ENCODE measurements around the gene SMAD2. TPM values are rescaled to one million over a fixed set of nuclear protein-coding genes. Genes with fewer than 3 reads are reported as not detected.

The SMAD2 gene
- total RNA-seq = 79.7 and 91.0 TPM in 2 replicates

DNA sequence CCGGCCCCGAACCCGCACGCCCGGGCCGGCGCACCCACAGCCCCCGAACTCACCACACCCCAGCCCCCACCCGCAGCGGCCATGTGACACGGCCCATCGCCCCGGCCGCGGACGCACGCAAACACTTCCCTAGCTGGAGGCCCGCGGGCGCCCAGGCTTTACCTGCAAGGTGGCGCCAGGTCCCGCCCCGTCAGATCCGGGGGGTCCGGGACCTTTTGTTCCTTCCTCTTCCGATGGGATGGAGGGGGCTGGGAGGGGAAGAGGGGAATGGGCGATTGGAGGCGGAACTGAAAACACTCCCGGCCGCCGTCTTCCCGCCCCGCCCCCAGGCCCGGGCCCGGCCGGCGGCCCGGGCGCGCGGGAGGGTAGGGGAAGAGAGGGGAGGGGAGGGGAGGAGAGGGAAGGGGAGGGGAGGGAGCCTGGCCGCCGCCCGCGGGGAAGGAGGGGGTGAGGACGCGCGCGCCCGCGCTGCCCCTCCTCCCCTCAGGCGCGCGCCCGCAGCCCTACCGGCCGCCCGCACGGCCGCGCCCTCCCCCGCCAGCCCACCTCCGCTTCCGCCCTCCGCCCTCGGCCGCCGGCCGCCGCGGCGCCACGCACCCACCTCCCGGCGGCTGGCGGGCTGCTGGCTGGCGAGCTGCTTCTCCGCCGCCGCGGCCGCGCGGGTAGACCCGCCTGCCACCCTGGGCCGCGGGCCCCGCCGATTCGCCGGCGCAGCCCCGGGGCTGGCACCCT is at the start of gene SMAD2:
SMAD2 (minus strand) TSS at position 461 of the 732 bp plus-strand sequence. CDS start 33,903 bp downstream, outside the sequence.

Small RNA genes lying within 50 kb of the gene (small RNA-seq; reads per million reads assigned to genes)
- gene AC120349.2 (ENCODE audit: low replicate concordance) (not detected), gene MTCO2P2 (ENCODE audit: low replicate concordance) (not detected)

Data from placental pericyte (primary cell).